GM21723 (cell line): ENCODE measurements around the gene SHROOM1.

Source experiments
- ATAC-seq: cut with Tn5 transposase; IDR thresholded peaks from one replicate; pipeline ENCODE4 v1.9.1; 2021; ENCODE audit warnings: mild to moderate bottlenecking, moderate library complexity; ENCODE audit not compliant: unreplicated experiment

The SHROOM1 gene

DNA sequence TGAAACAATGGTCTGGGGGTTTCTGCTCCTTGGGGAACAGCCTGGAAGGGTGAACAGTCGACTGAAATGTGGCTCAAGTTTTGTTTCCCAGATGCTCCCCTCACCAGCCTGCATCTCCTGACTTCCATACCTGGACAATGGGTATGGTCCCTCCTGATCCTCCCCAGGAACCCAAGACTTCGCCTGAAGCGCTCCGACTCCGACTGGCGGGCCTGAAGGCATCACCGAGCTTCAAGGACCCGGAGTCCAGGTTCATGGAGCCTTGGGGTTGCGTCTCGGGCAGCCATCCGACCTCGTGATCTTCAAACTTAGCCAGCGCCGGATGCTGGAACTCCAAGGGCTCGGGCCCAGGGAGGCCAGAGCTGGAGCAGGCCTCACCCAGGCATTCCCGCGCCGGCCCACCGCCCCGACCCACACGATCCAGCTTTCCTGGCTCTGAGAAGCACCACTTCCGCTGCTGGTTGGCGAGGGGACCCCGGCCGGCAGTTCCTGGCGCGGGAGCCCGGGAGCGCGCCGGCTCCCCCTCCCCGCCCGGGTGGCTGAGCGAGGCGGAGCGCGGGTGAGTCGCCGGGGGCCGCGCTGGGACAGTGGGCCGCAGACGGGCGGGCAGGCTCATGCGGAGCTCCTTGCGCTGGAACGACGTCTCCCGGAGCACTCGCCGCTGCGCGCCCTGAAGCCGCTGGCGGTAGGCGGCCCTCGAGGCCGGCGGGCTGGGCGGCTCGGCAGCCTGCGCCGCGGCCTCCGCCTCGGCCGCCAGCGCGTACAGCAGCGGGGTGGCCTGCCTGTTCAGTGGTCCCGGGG is 5.2 kb downstream of the SHROOM1 start:
- no peak for ATAC-seq

DNA sequence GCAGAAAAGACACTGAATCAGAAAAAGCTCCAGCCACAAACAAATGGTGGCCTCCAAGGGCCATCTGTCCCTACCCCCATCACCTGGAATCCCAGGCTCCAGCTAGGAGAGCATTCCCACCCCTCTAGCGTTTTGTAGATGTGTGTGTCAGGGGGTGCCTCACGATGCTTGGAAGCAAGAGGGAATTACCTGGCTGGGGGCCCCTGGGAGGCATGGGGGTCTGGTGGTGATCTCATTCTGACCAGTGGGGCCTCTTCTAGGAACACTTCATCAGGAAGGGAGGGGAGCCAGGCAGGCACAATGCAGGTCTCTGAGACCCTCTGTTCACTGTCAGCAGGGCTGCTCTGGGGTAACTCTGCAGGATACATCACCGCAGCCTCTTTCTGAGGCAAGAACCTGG is 6.0 kb downstream of the SHROOM1 start:
- ATAC-seq = no peak

DNA sequence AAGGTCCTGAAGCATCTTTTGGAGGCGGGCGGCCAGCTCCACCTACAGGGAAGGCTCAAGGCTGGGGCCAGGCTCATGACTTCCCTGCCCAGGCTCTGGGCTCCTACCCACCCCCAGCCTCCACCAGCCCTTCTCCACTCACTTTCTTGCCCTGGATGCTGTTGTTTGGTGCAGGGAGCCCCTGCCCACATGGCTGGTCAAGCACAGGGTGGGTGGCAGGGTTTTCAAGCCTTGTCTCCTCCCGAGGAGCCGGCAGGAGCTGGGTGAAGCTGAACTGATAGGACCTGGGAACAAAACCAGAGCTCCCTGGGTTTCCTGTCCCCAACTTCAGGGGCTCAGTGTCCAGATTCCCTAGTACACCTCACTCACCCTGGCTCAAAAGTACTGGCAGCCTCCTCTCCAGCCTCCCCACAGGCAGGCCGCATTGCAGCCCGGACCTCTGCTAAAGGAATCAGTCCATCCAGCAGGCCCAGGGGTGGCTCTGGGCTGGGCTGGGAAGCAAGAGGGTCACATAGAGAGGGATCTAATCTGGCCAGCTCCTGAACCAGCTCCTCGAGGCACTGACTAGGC is 6.9 kb downstream of the SHROOM1 start:
- ATAC-seq = no peak

DNA sequence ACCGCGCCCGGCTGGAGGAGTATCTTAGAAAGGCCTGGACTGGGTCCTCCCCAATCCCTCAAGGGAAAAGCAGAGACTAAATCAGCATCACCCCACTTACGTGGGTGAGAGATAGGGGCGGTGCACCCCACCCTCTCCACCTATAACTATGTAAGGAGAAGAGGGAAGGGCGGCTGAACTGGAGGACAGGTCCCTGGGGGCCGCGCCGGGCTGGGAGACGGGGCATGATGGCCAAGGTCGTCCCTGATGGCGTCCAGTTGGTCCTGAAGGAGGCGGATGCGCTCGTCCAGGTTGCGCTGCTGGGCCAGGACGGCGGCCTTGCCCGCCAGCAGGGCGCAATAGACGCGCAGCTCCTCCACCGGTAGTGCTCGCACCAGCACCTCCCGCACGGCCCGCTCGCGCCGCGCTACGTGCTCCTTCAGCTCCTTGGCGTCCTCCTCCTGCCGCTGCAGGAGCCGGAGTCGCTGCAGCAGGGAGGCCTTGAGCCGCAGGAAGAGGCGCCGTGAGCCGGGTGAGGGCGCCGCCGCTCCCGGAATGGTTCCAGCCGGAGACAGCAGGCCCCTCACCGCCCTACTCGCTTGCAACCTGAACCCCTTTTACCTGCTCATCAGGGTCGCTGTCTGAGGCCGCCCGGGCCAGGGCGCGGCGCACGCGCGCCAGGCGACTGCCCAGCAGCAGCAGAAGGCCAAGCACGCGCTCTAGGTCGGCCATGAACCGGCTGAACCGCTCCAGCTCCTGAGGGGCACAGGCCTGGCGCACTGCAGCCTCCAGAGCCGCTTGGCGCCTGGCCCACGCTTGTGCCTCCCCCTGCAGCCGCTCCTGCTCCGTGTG is 7.6 kb downstream of the SHROOM1 start:
- no peak for ATAC-seq

DNA sequence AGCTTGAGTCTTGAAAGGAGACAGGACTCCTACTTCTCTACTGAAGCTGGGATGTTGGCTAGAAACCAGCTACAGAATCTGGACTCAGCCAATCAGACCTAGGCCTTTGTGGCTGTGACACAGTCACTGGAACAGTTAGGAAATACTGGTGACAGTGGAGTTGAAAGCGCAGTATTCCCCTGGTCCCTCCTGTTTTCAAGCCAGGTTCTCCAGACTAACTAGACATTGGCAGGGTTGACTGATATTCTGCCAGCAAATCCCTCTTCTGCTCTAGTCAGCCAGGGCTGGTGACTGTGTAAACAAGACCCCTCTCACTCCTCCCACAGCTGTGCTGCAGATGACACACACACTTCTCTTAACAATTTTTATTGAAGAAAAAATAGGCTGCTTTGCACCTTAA is 8.7 kb downstream of the SHROOM1 start:
- no peak for ATAC-seq

DNA sequence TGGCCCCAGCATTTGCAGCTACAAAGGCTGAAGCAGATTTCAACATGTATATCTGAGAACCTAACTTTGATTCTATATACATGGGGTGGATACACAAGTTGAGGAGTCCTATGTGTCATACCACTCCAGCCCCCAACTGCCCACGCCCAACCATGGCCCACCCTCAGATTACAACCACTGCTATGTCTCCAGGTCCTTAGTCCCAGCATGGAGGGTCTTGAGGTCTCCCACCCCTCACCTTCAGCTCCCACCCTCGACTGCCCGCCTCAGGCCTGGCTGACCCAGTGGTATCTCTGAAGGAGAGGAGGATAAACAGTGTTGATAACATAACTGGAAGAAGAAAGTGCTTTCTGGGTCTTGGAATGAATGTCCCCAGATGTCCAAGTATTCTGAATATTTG is 9.1 kb downstream of the SHROOM1 start:
- no peak for ATAC-seq

DNA sequence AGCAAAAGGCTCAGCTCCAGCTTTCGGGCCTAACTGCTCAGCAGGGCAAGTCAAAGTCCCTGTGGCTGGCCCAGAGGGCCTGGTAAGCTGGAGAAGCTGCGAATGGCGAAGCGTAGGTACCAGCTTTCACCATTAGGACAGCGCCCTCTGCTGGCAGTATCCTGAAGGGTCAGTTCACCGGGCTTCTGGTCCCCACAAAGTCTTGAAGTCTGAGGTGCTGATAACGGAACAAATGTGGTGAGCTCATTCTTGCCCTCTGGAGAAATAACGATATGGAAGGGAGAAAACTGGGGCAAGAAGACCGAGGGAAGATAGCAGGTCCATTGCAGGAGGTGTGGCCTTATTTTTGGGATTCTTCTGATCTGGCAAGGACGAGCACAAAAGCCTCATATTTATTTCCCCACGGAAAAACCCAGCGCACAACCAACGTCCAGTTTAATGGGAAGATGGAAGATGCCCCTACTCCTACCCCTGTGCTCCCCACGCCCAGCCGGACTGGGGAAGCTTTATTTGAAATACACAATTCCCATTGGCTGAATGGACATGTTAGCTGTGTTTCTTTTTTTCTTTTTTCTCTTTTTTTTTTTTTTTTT is 10.2 kb downstream of the SHROOM1 start:
- peak; percentile 82 for ATAC-seq

DNA sequence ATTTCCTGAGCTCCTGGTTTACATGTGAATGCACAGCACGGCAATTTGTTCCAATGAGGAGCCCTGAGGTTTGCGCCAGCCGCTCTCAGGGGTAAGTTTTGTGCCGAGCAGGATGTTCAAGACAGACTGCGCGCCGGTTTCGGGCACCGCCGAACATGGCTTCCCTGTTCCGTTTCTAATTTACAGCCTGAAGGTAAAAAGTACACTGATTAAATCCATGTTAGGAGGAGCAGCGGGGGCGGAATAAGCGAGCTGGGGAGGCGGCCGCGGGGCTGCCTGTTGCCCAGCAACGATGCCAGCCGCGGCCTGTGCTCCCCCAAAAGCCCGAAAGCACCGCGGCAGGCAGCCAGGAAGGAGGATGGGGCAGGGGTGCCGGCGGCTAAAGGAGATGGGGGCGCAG is 11.0 kb downstream of the SHROOM1 start:
- no peak for ATAC-seq

DNA sequence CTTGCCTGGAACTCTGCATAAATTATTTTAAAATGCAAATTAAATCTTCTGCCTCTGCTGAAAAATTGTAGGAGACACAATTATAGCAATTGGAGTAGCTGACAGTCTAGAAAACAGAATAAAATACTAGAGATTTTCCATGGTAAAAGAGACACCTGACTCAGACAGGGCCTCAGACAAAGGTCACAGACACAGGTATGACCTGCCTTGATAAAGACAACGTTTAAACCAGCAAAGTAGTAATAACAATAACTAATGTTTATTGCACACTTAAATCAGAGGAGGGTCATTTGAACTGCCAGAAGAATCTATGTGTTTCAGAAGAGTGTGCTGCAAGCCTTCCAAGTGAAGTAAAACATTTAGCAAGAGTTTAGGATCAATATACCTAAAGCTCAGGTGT is 13.4 kb downstream of the SHROOM1 start:
- no peak for ATAC-seq

DNA sequence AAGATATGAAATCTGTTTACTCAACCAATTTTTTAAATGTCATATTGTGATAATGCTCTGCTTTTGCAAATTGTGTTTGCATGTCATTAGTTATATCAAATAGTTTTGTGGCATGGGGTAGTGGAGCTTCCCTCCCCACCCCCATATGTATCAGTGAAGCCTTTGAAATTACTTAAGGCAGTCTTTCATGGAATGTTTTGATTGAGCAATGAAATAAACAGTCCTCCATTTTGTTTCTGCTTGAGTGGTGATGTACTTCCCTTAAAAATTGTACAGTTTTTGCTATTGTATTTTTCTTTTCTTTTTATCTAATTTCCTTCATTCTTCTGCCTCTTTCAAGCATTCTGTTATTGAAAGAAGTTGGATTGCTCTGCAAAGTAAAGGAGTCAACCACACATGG is 13.9 kb downstream of the SHROOM1 start:
- ATAC-seq = no peak

DNA sequence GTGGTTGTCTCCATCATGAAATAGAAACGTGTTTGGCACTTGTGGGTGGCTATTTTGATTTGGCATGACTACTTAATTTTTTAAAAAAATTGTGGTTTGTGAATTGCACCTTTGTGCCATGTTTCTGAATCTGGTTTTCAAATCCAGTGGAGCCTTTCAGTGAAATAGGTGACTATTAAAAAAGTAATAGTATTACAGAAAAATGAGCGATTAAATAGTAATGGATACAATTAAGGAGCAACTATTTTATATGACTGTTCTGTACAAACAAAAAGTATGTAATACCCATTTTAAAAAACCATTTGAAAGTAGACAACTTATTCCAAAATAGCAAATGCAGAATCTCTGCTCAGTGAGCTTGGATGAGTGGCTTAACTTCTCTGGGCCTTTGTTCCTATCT is 14.4 kb downstream of the SHROOM1 start:
- no peak for ATAC-seq

DNA sequence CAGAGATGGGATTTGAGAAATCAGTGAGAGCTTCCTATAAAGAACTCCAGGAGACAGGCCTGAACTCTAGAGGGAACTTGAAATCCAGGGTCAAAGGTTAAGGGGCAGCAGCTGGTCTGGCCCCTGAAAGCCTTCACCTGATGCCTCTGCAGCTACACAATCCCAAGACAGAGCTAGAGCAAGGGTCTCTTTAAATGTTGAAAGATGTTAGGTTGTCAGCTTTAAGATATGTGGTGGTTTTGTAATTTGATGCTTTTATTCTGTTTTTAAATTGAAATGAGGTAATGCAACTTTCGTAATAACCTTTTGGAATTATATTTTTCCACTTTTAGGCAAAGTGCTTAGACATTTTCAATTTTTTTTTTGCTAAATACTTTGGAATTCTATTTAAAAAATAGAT is 15.0 kb downstream of the SHROOM1 start:
- ATAC-seq = no peak

DNA sequence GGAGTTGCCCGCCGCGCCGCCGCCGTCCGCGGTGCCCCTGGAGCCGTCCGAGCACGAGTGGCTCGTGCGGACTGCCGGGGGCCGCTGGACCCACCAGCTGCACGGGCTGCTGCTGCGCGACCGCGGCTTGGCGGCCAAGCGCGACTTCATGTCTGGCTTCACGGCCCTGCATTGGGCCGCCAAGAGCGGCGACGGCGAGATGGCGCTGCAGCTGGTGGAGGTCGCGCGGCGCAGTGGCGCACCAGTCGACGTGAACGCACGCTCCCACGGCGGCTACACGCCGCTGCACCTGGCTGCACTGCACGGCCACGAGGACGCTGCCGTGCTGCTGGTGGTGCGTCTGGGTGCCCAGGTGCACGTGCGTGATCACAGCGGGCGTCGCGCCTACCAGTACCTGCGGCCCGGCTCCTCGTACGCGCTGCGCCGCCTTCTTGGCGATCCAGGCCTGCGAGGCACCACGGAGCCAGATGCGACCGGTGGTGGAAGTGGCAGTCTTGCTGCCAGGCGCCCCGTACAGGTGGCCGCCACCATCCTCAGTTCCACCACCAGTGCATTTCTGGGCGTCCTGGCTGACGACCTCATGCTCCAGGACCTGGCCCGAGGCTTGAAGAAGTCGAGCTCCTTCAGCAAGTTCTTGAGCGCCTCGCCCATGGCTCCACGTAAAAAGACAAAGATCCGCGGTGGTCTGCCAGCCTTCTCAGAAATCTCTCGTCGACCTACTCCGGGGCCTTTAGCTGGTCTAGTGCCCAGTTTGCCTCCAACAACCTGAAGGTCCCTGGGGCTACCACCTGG is 15.7 kb downstream of the SHROOM1 start:
- no peak for ATAC-seq

DNA sequence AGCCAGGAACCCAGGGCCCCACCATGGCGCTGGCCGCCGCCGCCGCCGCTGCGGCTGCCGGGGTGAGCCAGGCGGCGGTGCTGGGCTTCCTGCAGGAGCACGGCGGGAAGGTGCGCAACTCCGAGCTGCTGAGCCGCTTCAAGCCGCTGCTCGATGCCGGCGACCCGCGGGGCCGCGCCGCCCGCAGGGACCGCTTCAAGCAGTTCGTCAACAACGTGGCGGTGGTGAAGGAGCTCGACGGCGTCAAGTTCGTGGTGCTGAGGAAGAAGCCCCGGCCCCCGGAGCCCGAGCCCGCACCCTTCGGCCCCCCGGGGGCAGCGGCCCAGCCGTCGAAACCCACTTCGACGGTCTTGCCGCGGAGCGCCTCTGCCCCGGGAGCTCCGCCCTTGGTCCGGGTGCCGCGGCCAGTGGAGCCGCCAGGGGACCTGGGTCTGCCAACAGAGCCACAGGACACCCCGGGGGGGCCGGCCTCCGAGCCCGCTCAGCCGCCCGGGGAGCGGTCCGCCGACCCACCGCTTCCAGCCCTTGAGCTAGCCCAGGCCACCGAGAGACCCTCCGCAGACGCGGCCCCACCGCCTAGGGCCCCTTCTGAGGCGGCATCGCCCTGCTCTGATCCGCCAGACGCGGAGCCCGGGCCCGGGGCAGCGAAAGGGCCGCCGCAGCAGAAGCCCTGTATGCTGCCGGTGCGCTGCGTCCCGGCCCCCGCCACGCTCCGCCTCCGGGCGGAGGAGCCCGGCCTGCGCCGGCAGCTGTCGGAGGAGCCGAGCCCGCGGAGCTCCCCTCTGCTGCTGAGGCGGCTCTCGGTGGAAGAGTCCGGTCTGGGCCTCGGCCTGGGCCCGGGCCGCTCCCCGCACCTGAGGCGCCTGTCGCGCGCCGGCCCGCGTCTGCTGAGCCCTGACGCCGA is 16.6 kb downstream of the SHROOM1 start:
- ATAC-seq = no peak

DNA sequence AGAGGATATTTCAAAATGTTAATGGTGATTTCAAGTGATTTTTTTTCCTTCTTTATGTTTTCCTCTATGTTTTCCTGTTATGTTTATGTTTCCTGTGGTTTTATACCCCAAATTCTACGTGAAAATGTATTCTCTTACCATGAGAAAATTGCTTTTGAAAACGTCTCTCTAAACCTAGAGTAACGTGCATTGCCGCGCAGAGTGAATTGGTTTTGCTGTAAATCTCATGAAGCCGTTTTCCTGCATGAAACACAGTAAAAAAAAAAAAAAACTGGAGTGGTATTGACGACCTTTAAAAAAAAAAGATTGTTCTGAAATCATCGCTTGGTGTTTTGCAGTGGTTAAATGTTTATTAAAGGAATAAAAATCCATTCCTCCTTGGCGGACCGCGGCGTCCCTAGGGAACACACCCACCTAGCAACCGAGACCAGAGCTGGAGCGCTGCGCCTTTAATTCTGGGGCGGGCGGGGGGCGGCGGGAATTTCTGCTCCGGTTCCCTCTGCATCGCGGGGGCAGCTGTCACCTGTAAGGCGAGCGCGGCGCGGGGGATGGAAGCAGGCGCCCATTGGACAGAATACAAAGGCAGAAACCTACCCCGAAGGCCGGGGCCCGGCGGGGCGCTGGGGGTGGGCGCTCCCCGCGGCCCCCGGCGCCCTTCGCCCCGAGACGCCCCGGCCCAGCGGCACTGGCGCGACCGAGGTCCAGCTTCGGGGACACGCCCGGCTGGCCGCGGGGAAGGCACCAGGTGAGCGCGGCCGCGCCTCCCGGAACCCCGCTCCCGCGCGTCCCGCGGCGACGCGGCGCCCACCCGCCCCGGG is 17.5 kb downstream of the SHROOM1 start, which contains the start of gene SOWAHA:
Gene SOWAHA (plus strand): TSS at position 522 of the 818 bp plus-strand sequence. CDS start 320 bp downstream, outside the sequence.
- no peak for ATAC-seq

DNA sequence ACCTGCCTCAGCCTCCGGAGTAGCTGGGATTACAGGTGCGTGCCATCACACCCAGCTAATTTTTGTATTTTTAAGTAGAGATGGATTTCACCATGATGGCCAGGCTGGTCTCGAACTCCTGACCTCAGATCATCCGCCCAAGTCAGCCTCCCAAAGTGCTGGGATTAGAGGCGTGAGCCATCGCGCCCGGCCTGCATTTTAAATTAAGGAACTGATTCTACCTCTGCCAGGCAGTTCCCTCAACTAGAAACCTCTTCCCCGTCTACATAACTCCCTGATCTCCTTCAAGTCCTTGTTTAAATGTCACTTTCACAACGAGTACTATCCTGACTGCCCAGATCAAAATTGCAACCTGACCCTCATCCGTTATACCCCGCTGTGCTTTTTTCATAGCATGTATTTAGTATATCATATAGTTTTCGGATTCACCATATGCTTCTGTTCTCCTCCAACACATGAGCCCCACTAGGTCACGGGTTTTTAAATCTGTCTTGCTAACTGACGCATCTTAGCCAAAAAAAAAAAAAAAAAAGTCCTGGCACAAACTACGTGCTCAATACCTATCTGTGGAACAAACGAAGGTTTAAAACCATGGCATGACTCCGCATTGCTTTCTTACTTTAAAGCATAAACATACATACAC is 18.2 kb downstream of the SHROOM1 start:
- no peak for ATAC-seq

DNA sequence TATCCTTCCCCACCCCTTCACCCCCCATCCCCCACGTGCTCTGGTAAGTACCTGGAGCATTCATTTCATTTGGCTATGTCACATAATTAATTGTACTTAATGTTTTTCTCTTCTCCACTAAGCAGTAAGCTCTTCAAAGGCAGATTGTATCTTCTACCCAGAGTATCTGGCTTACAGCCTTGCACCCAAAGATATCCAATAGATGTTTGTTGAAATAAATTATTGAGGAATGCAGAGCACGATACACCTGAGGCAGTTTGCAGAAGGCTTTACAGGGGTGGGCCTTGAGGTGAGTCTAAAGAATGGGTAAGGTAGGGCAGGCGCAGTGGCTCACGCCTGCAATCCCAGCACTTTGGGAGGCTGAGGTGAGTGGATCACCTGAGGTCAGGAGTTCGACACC is 19.8 kb downstream of the SHROOM1 start:
- no peak for ATAC-seq

DNA sequence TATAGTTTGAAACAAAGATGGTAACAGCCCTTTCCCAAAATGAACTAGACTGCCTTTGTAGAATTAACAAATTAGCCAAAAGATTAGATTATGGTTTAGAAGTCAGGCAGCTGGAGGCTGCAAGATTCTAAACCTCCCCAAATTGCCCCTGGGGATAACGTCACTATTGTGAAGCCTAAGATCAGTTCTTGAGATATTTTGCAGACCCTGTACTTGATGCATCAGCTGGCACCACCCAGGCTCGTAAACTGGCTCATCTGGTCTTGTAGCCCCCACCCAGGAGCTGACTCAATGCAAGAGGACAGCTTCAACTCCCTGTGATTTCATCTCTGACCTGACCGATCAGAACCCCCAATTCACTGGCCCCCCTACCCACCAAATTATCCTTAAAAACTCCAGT is 21.6 kb downstream of the SHROOM1 start:
- ATAC-seq = no peak
